RPMI7951 (cell line): ENCODE data around the gene CNTN4. TPM values are rescaled to one million over a fixed set of nuclear protein-coding genes. Genes with fewer than 3 reads are reported as not detected.
"Not testable (repeated sequence)": the region's sequence is repeated elsewhere in the genome, so short reads cannot be mapped to it uniquely, and the experiment has no call there.

Source experiments
- DNase-seq: peaks from one replicate; pipeline ENCODE4 v3.0.0-alpha.2; 2012; ENCODE audit warnings: low read depth
- total RNA-seq: library from RNA; depleted of rRNA; stranded (reverse); fragments of >200 nt; shearing (Covaris generic); gene quantifications from 2 replicates; pipeline ENCODE4 v1.2.3, GENCODE V29; 2014

Gene CNTN4
- total RNA-seq, 1 experiment from 2014 or later, result not detected

- DNase-seq, result no peak
Measured at GRCh38 chr3:2790266-2790815, 691.7 kb downstream of the CNTN4 start.

- no peak for DNase-seq
Measured at GRCh38 chr3:2792432-2792831, 693.8 kb downstream of the CNTN4 start.

- DNase-seq, result no peak
Measured at GRCh38 chr3:2793987-2794386, 695.3 kb downstream of the CNTN4 start.

GRCh38 chr3:2802429-2802828 is 703.8 kb downstream of the CNTN4 start:
- DNase-seq, result no peak

- no peak for DNase-seq
Measured at GRCh38 chr3:2807514-2807913, 708.8 kb downstream of the CNTN4 start.

- peak; percentile 6 for DNase-seq
Measured at GRCh38 chr3:2810723-2811122, 712.1 kb downstream of the CNTN4 start.

- no peak for DNase-seq
Measured at GRCh38 chr3:2819571-2819970, 720.9 kb downstream of the CNTN4 start.

- DNase-seq, result not testable (repeated sequence)
Measured at GRCh38 chr3:2820982-2821381, 722.3 kb downstream of the CNTN4 start.

- no peak for DNase-seq
Measured at GRCh38 chr3:2822611-2823010, 723.9 kb downstream of the CNTN4 start.

- peak; percentile 57 for DNase-seq
Measured at GRCh38 chr3:2823031-2823430, 724.4 kb downstream of the CNTN4 start.

- no peak for DNase-seq
Measured at GRCh38 chr3:2823437-2824211, 725.0 kb downstream of the CNTN4 start.

GRCh38 chr3:2826036-2826435 is 727.4 kb downstream of the CNTN4 start:
- DNase-seq, result no peak

- DNase-seq, result no peak
Measured at GRCh38 chr3:2826453-2826852, 727.8 kb downstream of the CNTN4 start.

GRCh38 chr3:2837239-2837638 is 738.6 kb downstream of the CNTN4 start:
- no peak for DNase-seq

GRCh38 chr3:2837910-2838309 is 739.2 kb downstream of the CNTN4 start:
- DNase-seq, result no peak

- DNase-seq, result no peak
Measured at GRCh38 chr3:2838546-2839157, 740.0 kb downstream of the CNTN4 start.

- peak; percentile 54 for DNase-seq
Measured at GRCh38 chr3:2839876-2840275, 741.2 kb downstream of the CNTN4 start.

- DNase-seq, result no peak
Measured at GRCh38 chr3:2847062-2847841, 748.6 kb downstream of the CNTN4 start.

- no peak for DNase-seq
Measured at GRCh38 chr3:2849092-2849491, 750.4 kb downstream of the CNTN4 start.

- DNase-seq, result no peak
Measured at GRCh38 chr3:2850701-2851100, 752.0 kb downstream of the CNTN4 start.

GRCh38 chr3:2851361-2851760 is 752.7 kb downstream of the CNTN4 start:
- no peak for DNase-seq

- no peak for DNase-seq
Measured at GRCh38 chr3:2851835-2852234, 753.2 kb downstream of the CNTN4 start.
